Stimulated activated CD8-positive, alpha-beta memory T cell treated with anti-CD3 and anti-CD28 coated beads, Interleukin-4, amount 100 ng/mL, for 48 hours (primary cell): ENCODE data around the gene PKNOX2.

Source experiments
- DNase-seq: peaks from one replicate; pipeline ENCODE4 v3.0.0-alpha.2; 2020

The PKNOX2 gene

DNA sequence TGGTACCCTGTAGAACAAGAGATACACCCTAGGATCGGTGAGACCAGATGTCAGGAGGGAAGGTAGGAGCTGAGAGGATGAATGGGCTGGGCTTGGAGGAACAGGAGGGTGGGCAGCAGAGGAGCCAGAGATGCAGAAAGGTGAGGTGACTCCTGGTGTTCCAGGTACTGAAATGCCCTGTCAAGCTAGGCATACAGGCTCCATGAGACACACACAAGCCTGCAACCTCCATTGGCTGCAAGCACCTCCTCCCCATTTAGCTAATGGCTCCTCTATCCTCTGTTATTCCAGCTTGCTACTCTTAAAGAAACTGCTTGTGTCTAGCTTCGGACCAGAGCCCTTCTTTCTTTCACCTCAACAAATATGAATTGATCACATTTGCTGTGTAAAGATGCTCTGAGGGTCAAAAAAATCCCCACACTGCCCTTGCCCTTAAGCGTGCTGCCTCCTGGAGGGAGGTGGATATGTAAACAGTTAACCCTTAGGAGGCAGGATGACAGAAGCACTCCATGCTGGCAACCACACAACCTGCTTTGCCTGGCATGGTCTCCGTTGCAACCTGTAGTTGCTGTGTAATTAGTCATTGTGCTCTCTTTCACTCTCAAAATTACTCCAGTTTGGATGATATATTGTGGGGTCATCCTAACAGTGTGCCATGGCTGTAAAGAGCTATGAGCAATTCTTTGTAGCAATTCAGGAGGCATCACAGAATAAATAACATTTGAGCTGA, 156.0 kb downstream of the PKNOX2 start:
- DNase-seq: no peak

DNA sequence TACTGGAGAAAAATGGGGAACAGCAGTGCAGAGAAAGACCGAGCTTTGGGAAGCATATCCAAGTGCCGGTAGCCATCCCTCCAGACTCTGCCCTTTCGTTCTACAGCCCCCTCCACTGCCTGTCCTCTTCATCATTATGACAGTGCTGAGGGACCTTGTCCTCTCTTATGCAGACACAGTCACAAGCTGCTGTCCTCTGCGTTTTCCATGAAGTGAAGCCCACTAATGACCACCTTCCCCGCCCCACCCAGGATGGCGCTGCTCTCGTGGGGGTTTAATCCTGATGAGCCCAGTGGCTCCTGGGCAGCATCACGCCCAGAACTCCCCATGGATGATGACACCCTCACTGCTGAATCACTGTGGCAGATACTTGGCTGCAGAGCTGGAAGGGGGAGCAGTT, 157.7 kb downstream of the PKNOX2 start:
- no peak for DNase-seq

DNA sequence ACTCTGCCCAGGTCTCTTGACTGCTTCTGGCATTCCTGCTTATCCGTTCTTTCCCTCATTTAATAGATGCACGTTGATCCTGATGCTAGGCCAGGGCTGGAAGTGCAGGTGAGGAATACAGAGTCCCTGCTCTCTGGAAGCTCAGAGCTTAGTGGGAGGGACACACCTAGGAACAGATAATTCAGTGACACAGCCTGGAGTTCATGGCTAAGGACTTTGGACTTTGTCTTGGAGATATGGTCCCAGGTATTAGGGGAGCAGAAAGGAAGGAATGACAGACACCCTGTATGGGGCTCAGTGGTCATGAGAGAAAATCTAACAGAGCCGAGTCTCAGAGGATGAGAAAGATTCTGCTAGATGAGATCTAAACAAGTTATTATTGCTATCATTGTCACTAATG, 160.6 kb downstream of the PKNOX2 start:
- no peak for DNase-seq

DNA sequence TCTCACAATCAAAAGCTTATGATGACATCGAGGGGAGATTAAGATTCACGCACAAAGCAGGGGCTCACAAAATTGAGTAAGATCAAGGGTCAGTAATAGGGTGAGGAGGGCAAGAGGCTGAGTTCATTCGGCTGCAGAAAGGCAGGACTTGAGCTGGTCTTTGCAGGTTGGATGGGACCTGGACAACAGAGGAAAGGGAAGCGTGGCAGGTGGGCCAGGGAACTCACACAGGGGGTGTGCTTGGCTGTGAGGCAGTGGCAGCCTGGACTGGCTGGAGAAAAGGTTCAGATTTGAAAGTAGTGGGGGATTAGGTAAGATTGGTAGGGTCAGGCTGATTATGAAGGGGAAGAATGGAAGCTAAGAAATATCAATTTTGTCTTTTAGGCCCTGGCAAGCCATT, 161.6 kb downstream of the PKNOX2 start:
- no peak for DNase-seq

DNA sequence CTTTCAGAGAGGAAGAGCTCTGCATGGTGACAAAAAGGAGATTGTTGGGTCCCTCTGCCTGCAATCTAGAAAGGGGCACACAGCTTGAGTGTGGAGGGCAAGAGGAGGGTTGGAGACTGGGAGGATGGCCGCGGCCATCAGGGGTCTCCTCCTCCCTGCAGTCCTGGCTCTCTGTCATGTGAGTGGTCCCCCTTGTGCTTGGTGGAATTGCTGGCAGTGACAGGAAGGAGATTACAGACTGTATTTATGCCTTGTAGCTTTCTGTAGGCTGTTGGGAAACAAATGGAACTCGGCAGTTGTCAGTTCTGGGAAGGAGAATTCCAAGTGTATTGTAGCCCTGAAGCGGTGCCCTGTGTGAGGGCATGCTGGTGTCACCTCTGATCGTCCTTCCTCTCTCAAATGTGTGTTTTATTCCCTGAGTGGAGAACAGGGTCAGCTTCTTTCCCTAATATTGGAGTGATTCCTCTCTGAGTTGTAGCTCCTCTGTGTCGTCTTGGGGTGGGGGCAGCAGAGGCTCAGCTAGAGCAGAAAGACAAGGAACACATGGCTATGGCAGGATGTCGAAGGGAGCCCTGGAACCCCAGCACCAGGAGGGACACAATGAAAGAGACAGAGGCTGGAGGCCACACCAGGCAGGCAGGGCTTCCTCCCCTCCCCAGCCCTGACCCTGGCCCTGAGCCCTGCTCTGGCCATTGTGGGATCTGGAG, 163.1 kb downstream of the PKNOX2 start:
- DNase-seq: no peak

DNA sequence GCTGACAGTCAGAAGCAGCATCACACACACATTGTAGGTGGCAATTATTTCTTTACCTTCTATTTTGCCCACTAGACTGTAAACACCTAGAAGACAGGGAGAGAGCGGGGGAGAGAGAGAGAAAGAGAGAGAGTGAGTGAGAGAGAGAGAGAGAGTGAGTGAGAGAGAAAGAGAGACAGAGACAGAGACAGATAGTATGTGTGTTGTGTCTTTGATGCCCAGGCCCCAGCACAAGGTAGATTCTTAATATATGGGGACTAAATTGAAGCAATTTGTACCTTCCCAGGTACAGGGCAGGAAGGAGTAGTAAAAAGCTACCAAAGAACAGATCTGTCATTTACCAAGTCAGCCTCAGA, 163.7 kb downstream of the PKNOX2 start:
- DNase-seq: no peak

DNA sequence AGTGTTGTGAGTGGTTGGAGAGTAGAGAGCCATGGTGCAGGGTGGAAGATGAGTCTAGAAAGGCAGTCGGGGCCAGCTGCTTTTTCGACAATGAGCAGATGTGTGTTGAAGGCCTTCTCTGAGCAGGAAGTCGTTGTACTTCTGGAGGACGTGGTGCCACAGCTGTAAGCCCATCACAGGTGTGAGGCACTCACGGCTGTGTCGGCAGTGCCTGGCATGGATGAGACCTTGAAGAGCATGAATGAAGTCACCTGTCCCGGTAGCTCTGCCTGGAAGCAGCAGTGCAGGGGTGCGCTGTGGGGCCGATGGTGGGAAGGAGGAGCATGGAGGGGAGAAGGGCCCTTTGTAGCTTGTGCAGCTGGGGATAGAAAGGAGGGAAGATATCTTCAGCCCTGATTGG, 165.2 kb downstream of the PKNOX2 start:
- no peak for DNase-seq

DNA sequence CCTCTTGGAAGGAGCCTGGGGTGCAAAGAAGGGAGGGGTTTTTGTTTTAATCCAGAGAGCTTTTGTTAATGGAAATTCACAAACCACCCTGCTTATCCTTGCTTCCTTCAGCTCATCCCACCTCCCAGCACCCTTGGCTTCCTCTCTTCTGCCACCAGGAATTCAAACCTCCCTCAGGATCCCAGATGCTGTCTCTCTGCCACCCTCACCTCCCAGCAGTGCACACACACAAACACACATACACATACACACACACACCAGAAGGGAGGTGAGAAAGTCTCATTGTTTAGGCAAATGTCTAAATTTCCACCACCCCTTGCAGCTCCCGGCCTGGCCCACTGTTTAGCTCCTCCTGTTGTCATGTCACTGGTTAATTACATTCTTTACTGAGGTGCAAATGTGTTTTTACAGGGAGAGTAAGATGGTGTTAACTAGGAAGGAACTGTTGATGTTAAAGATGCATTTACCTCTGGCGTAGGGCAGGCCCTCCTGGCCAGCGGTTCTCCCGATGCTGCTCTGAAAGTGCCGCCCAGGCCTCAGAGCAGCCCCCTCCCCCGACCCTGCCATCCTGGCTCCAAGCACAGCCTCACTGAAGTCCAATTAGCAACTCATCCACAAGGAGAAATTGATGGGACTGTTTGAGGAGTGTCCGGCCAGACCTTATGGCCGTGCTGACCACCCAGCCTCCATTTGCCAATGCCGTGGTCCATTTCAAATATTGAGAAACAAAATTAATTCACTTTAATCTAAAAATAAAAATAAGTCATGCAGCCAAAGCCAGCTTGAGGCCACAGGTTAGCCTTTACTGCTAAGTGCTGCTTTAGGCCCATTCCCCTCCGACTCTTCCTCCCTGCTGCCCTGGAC, 166.1 kb downstream of the PKNOX2 start:
- no peak for DNase-seq

DNA sequence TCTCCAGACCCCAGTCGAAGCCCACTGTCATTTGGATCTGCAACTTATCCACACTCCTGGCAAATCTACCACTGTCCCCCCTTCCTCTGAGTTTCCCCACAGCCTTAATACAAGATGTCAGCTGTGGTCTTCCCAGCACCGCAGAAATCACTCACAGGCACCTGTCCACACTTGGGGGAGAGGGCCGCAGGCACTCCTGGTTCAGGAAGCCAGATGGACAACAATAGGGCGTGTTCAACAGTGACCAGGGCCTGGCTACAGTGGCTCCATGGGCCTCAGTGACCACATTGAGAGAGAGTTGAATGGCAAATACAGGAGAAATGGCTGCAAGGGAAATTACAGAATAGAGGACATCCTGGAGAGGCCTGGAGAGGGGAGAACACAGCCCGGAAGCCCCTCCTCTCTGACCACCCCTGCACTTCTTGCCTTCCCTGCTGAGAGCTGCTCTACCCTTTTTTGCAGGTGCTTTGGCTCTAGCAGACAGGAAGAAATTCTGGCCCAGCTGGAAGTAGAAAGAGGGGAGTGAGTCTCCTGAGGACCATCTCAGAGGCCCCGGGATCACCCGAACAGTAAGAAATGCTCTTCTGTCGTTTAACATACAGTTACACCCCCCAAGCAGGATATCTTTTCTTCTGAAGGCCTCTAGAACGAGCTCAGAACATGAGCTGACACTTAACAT, 166.9 kb downstream of the PKNOX2 start:
- no peak for DNase-seq

DNA sequence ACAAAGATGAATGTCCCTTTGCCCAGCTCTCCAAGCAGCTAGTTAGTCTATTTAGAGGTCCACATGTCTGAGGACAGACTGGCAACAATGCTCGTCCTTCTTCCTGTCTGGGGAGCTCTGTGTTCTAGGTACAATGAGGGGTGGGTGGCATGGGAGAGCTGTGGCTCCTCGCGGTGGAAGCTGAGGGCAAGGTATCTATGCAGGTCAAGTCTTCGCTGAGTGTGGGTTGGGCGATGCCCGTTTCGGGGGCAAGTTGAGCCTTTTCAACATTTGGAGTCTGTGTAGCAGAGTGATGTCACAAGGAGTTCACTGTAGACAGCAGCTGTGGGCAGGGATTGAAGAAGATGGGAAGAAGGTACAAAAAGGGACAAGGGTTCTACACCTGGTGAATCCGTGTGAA, 168.3 kb downstream of the PKNOX2 start:
- DNase-seq: no peak

DNA sequence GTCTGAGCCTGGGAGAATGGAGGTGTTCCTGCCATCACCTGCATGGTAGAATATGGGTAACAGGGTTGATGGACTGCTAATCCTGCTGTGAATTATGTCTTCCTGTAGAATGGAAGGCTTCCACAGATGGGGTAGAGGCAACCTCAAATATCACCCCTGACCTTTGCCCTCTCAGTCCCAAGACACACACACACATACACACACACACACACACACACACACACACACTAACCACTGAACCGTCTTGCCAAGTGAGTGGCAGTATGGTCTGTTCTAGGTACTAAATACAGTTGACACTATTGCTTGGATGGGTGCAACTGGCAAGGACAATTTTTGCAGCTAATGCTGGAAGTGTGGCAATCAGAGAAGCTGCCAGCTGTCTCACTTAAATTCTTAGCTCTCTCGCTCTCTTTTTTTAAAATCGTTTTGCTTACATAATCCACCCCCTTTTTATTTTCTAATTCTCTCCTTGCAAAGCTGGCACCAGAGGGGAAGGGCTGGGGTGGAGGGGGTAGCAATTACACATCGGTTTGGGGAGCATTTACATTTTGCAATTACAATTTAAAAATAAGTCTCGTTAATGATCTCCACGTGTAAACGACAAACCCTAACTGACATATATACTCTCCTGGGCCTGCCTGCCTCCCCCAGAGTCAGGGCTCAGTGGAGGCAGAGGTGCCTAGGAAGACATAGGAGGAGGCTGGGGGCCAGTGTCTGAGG, 169.0 kb downstream of the PKNOX2 start:
- DNase-seq: no peak

DNA sequence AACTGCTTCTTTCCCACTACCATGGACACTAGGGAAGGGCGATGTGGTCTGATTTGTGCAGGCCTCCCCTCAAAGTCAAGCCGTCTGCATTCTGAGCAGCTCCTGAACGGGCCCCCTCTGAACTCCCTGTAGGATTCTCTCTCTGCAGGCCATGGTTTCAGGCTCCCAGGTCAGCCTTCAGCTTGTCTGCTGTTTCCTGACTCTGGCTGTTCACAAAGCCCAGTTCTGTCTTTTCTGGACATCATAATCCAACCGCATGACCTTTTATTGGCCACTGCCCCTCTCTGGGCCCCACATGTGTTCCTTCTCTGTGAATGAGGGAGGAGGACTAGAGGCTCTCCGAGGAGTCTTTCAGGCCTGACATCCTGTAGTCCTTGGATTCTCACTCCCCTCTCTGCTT, 170.6 kb downstream of the PKNOX2 start:
- DNase-seq: no peak

DNA sequence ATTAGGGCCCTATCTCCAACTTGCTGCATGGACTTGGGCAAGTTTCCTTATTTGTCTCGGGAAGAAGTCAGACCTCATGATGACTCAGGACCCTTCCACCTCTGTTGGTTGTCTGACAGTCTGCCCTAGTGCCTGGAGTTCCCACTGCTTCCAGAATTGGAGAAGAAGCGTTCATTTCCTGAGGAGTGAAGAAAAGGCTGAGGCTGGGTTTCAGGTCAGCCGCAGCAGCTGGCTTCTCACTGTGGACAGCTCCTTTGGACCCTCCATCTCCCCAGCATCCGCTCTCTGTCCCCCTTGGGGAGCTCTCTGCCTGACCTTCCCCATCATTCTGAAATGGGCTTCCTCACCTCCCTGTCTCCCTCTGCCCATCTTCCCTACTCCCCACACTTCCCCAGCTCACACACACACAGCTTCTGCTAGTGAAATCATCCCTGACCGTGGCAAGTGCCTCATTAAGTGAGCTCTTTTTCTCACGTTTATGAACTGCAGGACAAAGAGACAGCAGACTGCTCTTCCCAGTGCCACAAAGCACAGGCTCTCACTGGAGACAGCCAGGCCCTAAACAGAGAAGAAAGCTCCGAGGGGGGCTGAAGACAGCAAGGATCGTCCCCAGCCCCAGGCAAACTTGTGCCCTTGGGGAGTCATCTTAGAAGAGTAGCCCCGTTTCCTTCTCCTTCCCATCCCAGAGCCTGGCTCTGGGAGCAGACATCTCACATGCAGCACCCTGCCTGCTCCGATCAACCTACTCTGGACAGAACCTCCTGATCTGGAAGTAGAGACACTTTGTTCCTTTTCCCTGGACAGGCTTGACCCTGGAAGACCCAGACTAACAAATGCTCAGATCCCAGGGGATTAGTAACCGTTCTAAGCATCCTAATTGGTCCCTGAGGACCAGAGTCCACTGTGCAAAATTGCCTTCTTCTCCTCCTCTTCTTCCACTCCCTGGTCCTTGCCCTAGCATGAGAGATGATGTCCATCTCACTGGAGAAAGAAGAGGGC, 173.6 kb downstream of the PKNOX2 start:
- DNase-seq: no peak

DNA sequence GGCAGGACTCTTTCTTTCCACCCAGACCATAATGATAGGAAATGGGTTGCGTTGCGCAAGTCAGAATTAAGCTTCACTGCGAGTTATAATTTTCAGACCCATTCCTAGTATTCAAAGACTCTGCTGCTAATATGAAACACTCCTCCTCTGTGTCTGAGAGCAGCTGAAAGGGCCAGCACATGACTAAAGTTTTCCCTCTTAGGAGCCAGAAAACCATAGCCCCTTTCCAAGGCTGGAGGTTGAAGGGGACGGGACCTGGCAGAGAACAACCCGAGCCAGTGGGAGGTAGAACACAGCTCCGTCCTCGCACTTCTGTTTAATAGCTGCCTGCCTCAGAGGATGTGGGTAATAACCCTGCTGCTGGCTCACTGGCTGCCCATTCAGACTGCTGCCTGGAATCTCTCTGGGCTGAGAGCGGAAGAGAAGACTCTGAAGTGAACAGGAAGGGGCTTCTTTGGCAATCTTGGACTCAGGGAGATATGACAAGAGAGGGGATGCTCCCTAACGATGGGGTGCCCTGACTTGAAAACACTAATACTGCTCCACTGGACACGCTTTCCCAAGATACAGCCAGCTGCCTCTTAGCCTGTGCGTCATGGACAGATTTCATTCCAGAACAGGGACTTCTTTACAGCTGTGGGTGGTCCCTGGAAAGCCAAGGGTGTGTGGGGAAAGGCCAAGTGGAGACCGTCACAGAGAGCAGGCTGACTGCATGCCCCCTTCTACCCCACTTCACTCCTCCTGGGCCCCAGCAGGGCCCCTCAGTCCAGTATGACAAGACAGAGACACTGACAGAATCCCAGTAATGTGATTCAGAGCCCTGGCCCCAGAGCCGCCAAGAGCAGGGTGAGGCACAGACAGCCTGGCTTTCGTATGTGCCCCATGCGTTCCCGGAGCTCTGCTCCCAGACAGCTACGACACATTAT, 174.6 kb downstream of the PKNOX2 start:
- DNase-seq: no peak

DNA sequence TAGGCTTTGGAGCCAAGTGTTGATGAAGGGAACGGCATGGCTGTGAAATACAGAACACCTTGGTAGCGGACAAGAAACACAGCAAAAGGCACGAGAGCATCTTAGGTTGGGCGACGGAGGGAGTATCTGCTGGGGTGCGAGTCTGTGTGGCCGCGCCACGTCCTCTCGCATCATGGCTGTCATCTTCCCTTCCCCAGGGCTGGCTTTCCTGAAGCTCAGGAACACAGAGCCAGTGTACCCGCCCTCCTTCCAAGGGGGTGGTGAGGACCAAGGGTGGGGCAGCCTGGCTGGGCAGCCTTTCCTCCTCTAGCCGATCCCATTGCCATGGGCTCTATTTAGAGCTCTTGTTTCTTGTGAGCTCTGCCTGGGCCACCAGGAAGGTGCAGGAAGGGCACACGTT, 177.1 kb downstream of the PKNOX2 start:
- DNase-seq: no peak

DNA sequence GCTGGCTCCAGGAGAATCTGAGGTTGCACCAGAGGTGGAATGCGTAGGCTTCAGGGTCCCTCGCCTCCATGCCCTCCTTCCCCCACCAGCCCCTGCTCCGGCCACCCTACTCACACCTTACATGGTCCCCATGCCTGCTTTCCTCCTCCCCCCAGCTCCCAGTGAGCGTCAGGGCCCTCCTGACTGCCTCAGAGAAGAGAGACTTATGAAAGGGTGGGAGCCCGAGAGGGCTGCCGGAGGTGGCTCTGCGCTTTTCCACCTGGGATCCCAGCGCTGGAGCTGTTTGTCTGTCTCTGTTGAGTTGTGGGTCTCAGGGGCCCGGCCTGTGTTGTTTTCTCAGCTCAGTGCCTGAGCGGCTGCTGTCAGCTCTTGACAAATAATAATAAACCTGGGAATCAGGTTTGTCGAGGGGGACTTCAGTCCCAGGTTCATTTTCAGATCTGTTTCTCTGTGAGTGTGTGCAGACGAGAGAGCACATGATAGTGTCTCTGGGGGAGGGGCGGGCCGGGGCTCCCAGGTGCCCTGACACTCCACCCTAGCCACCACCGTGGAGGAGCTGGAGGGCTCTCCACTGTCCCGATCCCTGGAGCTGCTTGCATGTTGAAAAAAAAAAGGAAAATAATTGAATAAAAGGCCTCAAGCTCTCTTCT, 177.9 kb downstream of the PKNOX2 start:
- no peak for DNase-seq

DNA sequence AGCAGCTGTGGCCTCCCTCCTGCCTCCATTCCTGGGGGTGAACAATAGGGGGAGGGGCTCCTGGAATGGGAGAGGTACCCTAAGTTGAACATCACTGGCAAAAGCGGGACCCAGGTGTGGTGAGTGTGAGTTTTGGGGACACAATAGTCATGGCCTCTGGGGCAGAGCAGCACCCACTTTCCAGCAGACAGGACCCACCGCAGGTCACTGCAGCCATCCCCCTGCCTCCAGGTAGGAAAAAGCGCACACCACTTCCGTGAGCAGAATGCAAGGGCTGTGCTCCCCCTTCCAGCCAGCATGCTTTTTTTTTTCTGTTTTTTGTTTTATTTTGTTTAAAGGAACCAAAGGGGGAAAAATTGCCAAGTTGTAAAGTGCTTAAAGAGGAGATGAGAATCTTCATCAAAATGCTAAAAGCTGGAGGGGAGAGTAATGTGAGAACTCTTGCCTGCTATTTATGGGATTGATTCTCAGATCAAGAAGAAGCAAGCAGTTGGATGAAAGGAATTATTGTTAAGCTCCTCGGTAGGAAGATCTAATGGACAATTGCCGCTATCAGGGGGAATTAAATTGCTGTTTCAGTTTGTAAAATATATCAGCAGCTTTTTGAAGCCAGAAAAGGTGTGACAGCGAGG, 178.7 kb downstream of the PKNOX2 start:
- DNase-seq: no peak

DNA sequence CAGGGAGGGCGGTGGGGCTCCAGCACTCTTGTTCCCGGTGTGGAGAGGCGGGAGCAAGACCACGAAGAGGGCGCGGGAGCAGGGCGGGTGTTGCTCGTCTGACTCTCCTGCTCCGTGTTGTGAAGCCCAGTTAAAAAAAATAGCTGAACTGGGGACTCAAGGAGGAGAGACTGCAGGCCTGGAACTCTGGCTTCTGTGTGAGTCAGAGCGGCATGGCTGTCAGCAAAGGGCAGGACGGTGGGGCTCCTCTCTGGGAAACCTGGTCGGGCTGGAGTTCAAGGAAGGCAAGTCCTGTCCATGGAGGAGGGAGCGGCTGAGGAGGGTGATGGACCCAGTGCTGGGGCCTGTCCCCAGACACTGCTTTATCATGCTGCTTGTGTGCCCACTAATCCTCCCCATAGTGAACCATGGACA, 179.2 kb downstream of the PKNOX2 start:
- DNase-seq: no peak

DNA sequence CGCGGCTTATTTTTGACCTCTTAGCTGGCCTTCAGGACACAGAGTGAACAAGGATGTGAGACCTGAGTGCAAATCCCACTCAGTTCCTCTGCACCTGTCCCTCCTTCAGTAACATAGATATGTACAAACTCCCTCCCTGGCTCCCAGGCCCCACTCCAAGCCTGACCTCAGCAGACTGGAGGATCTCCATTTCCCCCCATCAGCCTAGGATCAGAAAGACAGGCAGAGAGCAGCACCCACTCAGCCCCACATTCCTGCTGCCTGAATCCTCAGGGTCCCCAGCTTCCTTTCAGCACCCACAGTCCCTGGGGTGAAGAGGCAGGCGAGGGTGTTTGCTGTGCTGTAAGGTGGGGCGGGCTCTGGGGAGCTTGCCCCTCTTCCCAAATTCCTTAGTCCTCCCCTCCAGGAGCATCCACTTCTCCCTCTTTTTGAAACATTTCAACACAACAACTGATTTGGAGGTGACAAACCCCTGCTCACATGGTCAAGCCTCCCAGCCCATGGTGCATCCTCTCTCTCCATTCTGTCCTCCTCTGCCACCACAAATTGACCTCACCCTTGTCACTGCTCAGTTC, 180.4 kb downstream of the PKNOX2 start:
- DNase-seq: no peak
